ENCODE data around the gene CD209. TPM values are rescaled to one million over a fixed set of nuclear protein-coding genes. Genes with fewer than 3 reads are reported as not detected.

CD209 gene
- total and polyA plus RNA-seq, 2 experiments from 2014 or later: 0.35 TPM; not detected in 1

DNA sequence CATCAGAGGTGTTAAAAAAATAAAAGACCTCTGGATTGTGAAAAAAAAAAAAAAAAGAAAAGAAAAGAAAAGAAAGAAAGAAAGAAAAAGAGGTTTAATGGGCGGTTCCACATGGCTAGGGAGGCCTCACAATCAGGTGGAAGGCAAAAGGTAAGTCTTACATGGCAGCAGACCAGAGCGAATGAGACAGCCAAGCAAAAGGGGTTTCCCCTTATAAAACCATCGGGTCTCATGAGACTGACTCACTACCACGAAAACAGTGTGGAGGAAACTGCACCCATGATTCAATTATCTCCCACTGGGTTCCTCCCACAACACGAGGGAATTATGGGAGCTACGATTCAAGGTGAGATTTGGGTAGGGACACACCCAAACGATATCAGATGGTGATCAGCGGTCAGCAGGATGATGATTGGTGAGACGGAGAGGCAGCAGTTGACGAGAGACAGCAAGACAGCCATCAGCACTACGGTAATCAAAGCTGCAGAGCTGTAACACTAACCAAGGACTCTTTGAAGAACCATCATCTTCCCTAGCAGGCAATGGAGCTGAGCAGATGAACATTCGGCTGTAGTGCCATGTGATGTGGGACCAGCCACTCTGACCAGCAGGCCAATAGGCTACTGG is 3.9 kb upstream of the CD209 start (continued):
- TF ChIP-seq, protein P1, sequence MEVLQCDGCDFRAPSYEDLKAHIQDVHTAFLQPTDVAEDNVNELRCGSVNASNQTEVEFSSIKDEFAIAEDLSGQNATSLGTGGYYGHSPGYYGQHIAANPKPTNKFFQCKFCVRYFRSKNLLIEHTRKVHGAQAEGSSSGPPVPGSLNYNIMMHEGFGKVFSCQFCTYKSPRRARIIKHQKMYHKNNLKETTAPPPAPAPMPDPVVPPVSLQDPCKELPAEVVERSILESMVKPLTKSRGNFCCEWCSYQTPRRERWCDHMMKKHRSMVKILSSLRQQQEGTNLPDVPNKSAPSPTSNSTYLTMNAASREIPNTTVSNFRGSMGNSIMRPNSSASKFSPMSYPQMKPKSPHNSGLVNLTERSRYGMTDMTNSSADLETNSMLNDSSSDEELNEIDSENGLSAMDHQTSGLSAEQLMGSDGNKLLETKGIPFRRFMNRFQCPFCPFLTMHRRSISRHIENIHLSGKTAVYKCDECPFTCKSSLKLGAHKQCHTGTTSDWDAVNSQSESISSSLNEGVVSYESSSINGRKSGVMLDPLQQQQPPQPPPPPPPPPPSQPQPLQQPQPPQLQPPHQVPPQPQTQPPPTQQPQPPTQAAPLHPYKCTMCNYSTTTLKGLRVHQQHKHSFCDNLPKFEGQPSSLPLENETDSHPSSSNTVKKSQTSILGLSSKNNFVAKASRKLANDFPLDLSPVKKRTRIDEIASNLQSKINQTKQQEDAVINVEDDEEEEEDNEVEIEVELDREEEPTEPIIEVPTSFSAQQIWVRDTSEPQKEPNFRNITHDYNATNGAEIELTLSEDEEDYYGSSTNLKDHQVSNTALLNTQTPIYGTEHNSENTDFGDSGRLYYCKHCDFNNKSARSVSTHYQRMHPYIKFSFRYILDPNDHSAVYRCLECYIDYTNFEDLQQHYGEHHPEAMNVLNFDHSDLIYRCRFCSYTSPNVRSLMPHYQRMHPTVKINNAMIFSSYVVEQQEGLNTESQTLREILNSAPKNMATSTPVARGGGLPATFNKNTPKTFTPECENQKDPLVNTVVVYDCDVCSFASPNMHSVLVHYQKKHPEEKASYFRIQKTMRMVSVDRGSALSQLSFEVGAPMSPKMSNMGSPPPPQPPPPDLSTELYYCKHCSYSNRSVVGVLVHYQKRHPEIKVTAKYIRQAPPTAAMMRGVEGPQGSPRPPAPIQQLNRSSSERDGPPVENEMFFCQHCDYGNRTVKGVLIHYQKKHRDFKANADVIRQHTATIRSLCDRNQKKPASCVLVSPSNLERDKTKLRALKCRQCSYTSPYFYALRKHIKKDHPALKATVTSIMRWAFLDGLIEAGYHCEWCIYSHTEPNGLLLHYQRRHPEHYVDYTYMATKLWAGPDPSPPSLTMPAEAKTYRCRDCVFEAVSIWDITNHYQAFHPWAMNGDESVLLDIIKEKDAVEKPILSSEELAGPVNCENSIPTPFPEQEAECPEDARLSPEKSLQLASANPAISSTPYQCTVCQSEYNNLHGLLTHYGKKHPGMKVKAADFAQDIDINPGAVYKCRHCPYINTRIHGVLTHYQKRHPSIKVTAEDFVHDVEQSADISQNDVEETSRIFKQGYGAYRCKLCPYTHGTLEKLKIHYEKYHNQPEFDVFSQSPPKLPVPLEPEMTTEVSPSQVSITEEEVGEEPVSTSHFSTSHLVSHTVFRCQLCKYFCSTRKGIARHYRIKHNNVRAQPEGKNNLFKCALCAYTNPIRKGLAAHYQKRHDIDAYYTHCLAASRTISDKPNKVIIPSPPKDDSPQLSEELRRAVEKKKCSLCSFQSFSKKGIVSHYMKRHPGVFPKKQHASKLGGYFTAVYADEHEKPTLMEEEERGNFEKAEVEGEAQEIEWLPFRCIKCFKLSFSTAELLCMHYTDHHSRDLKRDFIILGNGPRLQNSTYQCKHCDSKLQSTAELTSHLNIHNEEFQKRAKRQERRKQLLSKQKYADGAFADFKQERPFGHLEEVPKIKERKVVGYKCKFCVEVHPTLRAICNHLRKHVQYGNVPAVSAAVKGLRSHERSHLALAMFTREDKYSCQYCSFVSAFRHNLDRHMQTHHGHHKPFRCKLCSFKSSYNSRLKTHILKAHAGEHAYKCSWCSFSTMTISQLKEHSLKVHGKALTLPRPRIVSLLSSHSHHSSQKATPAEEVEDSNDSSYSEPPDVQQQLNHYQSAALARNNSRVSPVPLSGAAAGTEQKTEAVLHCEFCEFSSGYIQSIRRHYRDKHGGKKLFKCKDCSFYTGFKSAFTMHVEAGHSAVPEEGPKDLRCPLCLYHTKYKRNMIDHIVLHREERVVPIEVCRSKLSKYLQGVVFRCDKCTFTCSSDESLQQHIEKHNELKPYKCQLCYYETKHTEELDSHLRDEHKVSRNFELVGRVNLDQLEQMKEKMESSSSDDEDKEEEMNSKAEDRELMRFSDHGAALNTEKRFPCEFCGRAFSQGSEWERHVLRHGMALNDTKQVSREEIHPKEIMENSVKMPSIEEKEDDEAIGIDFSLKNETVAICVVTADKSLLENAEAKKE (CRISPR knock-in tag; IDR thresholded peaks at IDR 0.05): no peak
- TF ChIP-seq, protein P2, sequence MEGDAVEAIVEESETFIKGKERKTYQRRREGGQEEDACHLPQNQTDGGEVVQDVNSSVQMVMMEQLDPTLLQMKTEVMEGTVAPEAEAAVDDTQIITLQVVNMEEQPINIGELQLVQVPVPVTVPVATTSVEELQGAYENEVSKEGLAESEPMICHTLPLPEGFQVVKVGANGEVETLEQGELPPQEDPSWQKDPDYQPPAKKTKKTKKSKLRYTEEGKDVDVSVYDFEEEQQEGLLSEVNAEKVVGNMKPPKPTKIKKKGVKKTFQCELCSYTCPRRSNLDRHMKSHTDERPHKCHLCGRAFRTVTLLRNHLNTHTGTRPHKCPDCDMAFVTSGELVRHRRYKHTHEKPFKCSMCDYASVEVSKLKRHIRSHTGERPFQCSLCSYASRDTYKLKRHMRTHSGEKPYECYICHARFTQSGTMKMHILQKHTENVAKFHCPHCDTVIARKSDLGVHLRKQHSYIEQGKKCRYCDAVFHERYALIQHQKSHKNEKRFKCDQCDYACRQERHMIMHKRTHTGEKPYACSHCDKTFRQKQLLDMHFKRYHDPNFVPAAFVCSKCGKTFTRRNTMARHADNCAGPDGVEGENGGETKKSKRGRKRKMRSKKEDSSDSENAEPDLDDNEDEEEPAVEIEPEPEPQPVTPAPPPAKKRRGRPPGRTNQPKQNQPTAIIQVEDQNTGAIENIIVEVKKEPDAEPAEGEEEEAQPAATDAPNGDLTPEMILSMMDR (conservative IDR thresholded peaks at IDR 0.05; ENCODE audit: low read depth in 2 of 2): no peak
- TF ChIP-seq POLR2AphosphoS5 (IDR thresholded peaks at IDR 0.05; ENCODE audit: low read depth) (no peak), JUNB (IDR thresholded peaks at IDR 0.05; ENCODE audit: unreplicated experiment) (no peak), NANOG (IDR thresholded peaks at IDR 0.05; ENCODE audit: borderline replicate concordance) (no peak)

DNA sequence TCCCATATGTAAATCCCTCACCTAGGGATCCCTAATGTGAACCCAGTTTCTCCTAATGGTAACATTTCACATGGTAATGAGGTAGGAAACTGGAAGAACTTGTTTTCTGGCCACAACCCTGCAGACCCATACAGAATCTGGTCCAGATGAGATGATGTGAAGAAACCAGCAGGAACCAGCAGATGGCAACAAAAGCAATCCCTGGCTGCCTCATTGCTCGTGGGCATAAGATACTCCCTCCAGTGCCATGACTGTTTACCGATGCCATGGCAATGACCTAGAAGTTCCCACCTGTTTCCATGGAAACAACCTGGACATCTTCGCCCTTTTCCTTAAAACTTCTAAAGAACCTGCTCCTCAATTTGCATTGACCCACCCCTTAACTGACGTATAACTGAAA is 1.4 kb upstream of the CD209 start:
- Histone ChIP-seq H3K4me1 (ENCODE audit: insufficient read depth) (peaks cover 12% of the 10 kb centered on the region; the same call in 1 of the 2 replicates), H3K79me2 (replicated peaks; ENCODE audit: insufficient read depth) (no peaks in the 10 kb centered on the region), H3K9me2 (ENCODE audit: insufficient read depth) (0 out of 2 replicates have a peak, but pooled peaks cover 2% of the 10 kb centered on the region), H3K4me2 (no peak overlapping the region), H4K20me1 (replicated peaks; ENCODE audit: insufficient read depth) (no peaks in the 10 kb centered on the region), H3F3A (replicated peaks; ENCODE audit: low read depth) (no peaks in the 10 kb centered on the region), H3K27ac (ENCODE audit: low read depth) (no peak overlapping the region), H2AFZ (no peak overlapping the region), H3K4me3 (no peak overlapping the region), H3K36me3 (ENCODE audit: insufficient read depth) (no peaks in the 10 kb centered on the region), H3K27me3 (ENCODE audit: insufficient read depth) (no peaks in the 10 kb centered on the region)
- peaks cover 9% of the 10 kb centered on the region for H3K27me3 Mint-ChIP-seq (ENCODE audit: insufficient read depth, low read depth, poor library complexity)
- H3K36me3 Mint-ChIP-seq (ENCODE audit: low read depth): peaks cover 11% of the 10 kb centered on the region
- DNase-seq (ENCODE audit: low spot score) (peak; percentile 96), ATAC-seq (peak; percentile 99)
- peak overlapping the region; percentile 67 for H3K27ac Mint-ChIP-seq
- peaks cover 20% of the 10 kb centered on the region for H3K4me1 Mint-ChIP-seq
- H3K9me3 Mint-ChIP-seq: peaks cover 26% of the 10 kb centered on the region
- no peak overlapping the region; the same call in 2 of the 3 replicates for H3K4me3 Mint-ChIP-seq
- TF ChIP-seq ZNF331 (CRISPR knock-in tag; IDR thresholded peaks at IDR 0.05; ENCODE audit: low read depth): no peak
- TF ChIP-seq POLR2AphosphoS5 (IDR thresholded peaks at IDR 0.05; ENCODE audit: low read depth): no peak
- peak; percentile 50 for TF ChIP-seq CREB1 (CRISPR knock-in tag; IDR thresholded peaks at IDR 0.05; ENCODE audit: low read depth)
- TF ChIP-seq, protein P1 (CRISPR knock-in tag; IDR thresholded peaks at IDR 0.05): peak; percentile 50
- TF ChIP-seq JUNB (IDR thresholded peaks at IDR 0.05; ENCODE audit: unreplicated experiment): no peak

All from GM23338 (cell line).